Choroid plexus epithelial cell (primary cell): ENCODE data around the gene C16orf95.

ENCODE experiments used
- DNase-seq: peaks from one replicate; pipeline ENCODE4 v3.0.0-alpha.2; 2010; ENCODE audit warnings: low read depth
- H3K4me3 ChIP-seq: 2 replicates; pipeline ENCODE4 v1.5.1; 2011; ENCODE audit warnings: low read depth, mild to moderate bottlenecking, control low read depth, low read length, moderate library complexity
- CTCF ChIP-seq: conservative IDR thresholded peaks from 2 replicates; pipeline ENCODE4 v1.5.1; 2011; ENCODE audit warnings: low read depth, mild to moderate bottlenecking, control low read depth, inconsistent platforms, low read length, moderate library complexity

The C16orf95 gene

GRCh38 chr16:87286839-87287626 is 30.2 kb downstream of the C16orf95 start:
- DNase-seq: no peak
- H3K4me3 ChIP-seq: no peak overlapping the region
- no peak for TF ChIP-seq CTCF

GRCh38 chr16:87284183-87284582 is 33.0 kb downstream of the C16orf95 start:
- DNase-seq: no peak
- no peak for TF ChIP-seq CTCF
- H3K4me3 ChIP-seq: no peak overlapping the region

GRCh38 chr16:87279094-87279658 is 38.0 kb downstream of the C16orf95 start:
- no peak overlapping the region for H3K4me3 ChIP-seq
- no peak for TF ChIP-seq CTCF
- no peak for DNase-seq

- no peak overlapping the region for H3K4me3 ChIP-seq
- DNase-seq: peak; percentile 92
- peak; percentile 98 for TF ChIP-seq CTCF
These were observed 38.8 kb downstream of the C16orf95 start for GRCh38 chr16:87278191-87279093.

- DNase-seq: no peak
- no peak for TF ChIP-seq CTCF
- H3K4me3 ChIP-seq: no peak overlapping the region
These were observed 40.3 kb downstream of the C16orf95 start for GRCh38 chr16:87276924-87277323.

- H3K4me3 ChIP-seq: no peak overlapping the region
- DNase-seq: no peak
- TF ChIP-seq CTCF: no peak
These were observed 41.0 kb downstream of the C16orf95 start for GRCh38 chr16:87276091-87276701.
